SU-DHL-6 (cell line): ENCODE measurements around the gene CIZ1.

Source experiments
- CTCF ChIP-seq: fragments of 200-600 bp; sonication (generic); IDR thresholded peaks from one replicate; pipeline ENCODE4 v1.5.1; 2017; ENCODE audit warnings: antibody characterized with exemption, mild to moderate bottlenecking, low read length, moderate library complexity; ENCODE audit not compliant: insufficient read depth, poor library complexity, severe bottlenecking
- EZH2phosphoT487 ChIP-seq: fragments of 200-600 bp; sonication (generic), shearing (Covaris generic); conservative IDR thresholded peaks from 2 replicates; pipeline ENCODE4 v1.6.1; 2018; ENCODE audit warnings: mild to moderate bottlenecking, antibody characterized with exemption, low read length, moderate library complexity, mixed read lengths

GRCh38 chr9:128180447-128180846, 10.9 kb downstream of the CIZ1 start:
- no peak for TF ChIP-seq CTCF
- TF ChIP-seq EZH2phosphoT487: no peak
